WTC11 (cell line): ENCODE measurements around the gene MRPL37.
"Not testable (repeated sequence)": the region's sequence is repeated elsewhere in the genome, so short reads cannot be mapped to it uniquely, and the experiment has no call there.

Source experiments
- CREB1 ChIP-seq: sonication (generic); formaldehyde crosslinking; IDR thresholded peaks from 2 replicates; pipeline ENCODE4 v1.8.0; 2023; ENCODE audit warnings: mild to moderate bottlenecking, missing genetic modification reagents
- ESRRA ChIP-seq: sonication (generic); formaldehyde crosslinking; IDR thresholded peaks from 2 replicates; pipeline ENCODE4 v1.8.1; 2022; ENCODE audit warnings: mild to moderate bottlenecking, missing genetic modification reagents, borderline replicate concordance
- KAT7 ChIP-seq: sonication (generic); formaldehyde crosslinking; IDR thresholded peaks from 2 replicates; pipeline ENCODE4 v1.8.1; 2023; ENCODE audit warnings: missing genetic modification reagents, mild to moderate bottlenecking, borderline replicate concordance
- MYBL2 ChIP-seq: sonication (generic); formaldehyde crosslinking; IDR thresholded peaks from 2 replicates; pipeline ENCODE4 v1.8.1; 2023; ENCODE audit warnings: mild to moderate bottlenecking, moderate library complexity, missing genetic modification reagents
- RORB ChIP-seq: fragments of 250-450 bp; sonication (Bioruptor Pico); IDR thresholded peaks from 2 replicates; pipeline ENCODE4 v1.9.0; 2021; ENCODE audit warnings: mild to moderate bottlenecking
- SP1 ChIP-seq: sonication (generic); formaldehyde crosslinking; conservative IDR thresholded peaks from 2 replicates; pipeline ENCODE4 v1.8.1; 2022; ENCODE audit warnings: missing genetic modification reagents
- TEAD4 ChIP-seq: sonication (generic); formaldehyde crosslinking; IDR thresholded peaks from 2 replicates; pipeline ENCODE4 v1.8.0; 2022; ENCODE audit warnings: mild to moderate bottlenecking, missing genetic modification reagents
- ZNF232 ChIP-seq: sonication (generic); formaldehyde crosslinking; IDR thresholded peaks from 2 replicates; pipeline ENCODE4 v1.8.0; 2022; ENCODE audit warnings: mild to moderate bottlenecking, missing genetic modification reagents
- TF ChIP-seq, protein P1 (sequence below): fragments of 200-600 bp; IDR thresholded peaks from 2 replicates; pipeline ENCODE4 v1.8.0; 2022; ENCODE audit warnings: antibody characterized with exemption
- TF ChIP-seq, protein P2 (sequence below): sonication (generic); formaldehyde crosslinking; IDR thresholded peaks from 2 replicates; pipeline ENCODE4 v1.8.1; 2022; ENCODE audit warnings: low read depth, mild to moderate bottlenecking, moderate library complexity, missing genetic modification reagents, borderline replicate concordance

DNA sequence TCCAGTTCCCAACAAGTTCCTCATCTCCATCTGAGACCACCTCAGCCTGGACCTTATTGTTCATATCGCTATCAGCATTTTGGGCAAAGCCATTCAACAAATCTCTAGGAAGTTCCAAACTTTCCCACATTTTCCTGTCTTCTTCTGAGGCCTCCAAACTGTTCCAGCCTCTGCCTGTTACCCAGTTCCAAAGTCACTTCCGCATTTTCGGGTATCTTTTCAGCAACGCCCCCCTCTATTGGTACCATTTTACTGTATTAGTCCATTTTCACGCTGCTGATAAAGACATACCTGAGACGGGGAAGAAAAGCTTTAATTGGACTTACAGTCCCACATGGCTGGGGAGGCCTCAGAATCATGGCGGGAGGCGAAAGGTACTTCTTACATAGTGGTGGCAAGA is 33.6 kb upstream of the MRPL37 start:
- TF ChIP-seq, protein P1, sequence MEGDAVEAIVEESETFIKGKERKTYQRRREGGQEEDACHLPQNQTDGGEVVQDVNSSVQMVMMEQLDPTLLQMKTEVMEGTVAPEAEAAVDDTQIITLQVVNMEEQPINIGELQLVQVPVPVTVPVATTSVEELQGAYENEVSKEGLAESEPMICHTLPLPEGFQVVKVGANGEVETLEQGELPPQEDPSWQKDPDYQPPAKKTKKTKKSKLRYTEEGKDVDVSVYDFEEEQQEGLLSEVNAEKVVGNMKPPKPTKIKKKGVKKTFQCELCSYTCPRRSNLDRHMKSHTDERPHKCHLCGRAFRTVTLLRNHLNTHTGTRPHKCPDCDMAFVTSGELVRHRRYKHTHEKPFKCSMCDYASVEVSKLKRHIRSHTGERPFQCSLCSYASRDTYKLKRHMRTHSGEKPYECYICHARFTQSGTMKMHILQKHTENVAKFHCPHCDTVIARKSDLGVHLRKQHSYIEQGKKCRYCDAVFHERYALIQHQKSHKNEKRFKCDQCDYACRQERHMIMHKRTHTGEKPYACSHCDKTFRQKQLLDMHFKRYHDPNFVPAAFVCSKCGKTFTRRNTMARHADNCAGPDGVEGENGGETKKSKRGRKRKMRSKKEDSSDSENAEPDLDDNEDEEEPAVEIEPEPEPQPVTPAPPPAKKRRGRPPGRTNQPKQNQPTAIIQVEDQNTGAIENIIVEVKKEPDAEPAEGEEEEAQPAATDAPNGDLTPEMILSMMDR = not testable (repeated sequence)
- TF ChIP-seq SP1 (CRISPR knock-in tag); KAT7 (CRISPR knock-in tag); MYBL2 (CRISPR knock-in tag); TEAD4 (CRISPR knock-in tag); CREB1 (CRISPR knock-in tag); ESRRA (CRISPR knock-in tag); ZNF232; RORB (CRISPR knock-in tag): not testable (repeated sequence)
- TF ChIP-seq, protein P2, sequence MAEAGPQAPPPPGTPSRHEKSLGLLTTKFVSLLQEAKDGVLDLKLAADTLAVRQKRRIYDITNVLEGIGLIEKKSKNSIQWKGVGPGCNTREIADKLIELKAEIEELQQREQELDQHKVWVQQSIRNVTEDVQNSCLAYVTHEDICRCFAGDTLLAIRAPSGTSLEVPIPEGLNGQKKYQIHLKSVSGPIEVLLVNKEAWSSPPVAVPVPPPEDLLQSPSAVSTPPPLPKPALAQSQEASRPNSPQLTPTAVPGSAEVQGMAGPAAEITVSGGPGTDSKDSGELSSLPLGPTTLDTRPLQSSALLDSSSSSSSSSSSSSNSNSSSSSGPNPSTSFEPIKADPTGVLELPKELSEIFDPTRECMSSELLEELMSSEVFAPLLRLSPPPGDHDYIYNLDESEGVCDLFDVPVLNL (CRISPR knock-in tag) = not testable (repeated sequence)
